IPS DF 6.9 (cell line): ENCODE measurements around the gene SEC16A.

ENCODE experiments used
- DNase-seq: peaks from one replicate; pipeline ENCODE4 v3.0.0-alpha.2; 2013; ENCODE audit warnings: low read depth, low spot score
- H3K27ac ChIP-seq: one replicate; pipeline ENCODE4 v1.5.1; 2013; ENCODE audit warnings: low read length, control low read depth
- H3K27me3 ChIP-seq: 2 replicates; pipeline ENCODE4 v1.6.1; 2013; ENCODE audit warnings: mild to moderate bottlenecking, low read length; ENCODE audit not compliant: control insufficient read depth, insufficient read depth
- H3K36me3 ChIP-seq: 2 replicates; pipeline ENCODE4 v1.6.1; 2013; ENCODE audit warnings: low read length; ENCODE audit not compliant: control insufficient read depth, insufficient read depth
- H3K4me1 ChIP-seq: 2 replicates; pipeline ENCODE4 v1.6.1; 2013; ENCODE audit warnings: low read length; ENCODE audit not compliant: control insufficient read depth, insufficient read depth
- H3K4me3 ChIP-seq: 2 replicates; pipeline ENCODE4 v1.5.1; 2013; ENCODE audit warnings: mild to moderate bottlenecking, low read length
- H3K9me3 ChIP-seq: 2 replicates; pipeline ENCODE4 v1.6.1; 2013; ENCODE audit warnings: low read length, inconsistent platforms; ENCODE audit not compliant: control insufficient read depth, insufficient read depth
- WGBS: extraction: QIAGEN DNeasy Blood & Tissue Kit; methylation state at CpG from one replicate; pipeline ENCODE4 v1.1.7; 2013; ENCODE audit warnings: mixed read lengths, missing lambda C conversion rate; ENCODE audit not compliant: insufficient read length, insufficient coverage; 5-methylcytosine and 5-hydroxymethylcytosine counted together

SEC16A gene

DNA sequence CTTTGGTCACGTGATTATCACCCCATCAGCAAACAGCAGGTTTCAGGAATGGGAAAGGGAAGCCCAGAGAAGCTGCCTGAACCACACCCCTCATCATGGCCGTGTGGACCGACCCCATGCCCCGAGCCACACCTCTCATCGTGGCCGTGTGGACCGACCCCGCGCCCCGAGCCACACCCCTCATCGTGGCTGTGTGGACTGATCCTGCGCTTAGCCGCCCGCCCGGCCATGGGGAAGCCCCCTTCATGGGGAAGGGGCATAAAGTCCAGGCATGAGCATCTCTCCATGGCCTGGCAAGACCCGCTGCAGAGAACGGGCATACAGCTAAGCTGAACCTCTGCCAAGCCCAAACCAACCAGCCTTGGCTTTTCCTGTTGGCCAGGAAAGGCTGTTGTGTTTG is 89.3 kb downstream of the SEC16A start:
- no CpG with 5 or more reads among the region's 17 CpGs for WGBS
- no peak for DNase-seq
- Histone ChIP-seq H3K27me3 (no peaks in the 10 kb centered on the region), H3K4me3 (no peak overlapping the region), H3K36me3 (peaks cover 55% of the 10 kb centered on the region), H3K27ac (no peak overlapping the region), H3K4me1 (no peaks in the 10 kb centered on the region), H3K9me3 (no peaks in the 10 kb centered on the region)

DNA sequence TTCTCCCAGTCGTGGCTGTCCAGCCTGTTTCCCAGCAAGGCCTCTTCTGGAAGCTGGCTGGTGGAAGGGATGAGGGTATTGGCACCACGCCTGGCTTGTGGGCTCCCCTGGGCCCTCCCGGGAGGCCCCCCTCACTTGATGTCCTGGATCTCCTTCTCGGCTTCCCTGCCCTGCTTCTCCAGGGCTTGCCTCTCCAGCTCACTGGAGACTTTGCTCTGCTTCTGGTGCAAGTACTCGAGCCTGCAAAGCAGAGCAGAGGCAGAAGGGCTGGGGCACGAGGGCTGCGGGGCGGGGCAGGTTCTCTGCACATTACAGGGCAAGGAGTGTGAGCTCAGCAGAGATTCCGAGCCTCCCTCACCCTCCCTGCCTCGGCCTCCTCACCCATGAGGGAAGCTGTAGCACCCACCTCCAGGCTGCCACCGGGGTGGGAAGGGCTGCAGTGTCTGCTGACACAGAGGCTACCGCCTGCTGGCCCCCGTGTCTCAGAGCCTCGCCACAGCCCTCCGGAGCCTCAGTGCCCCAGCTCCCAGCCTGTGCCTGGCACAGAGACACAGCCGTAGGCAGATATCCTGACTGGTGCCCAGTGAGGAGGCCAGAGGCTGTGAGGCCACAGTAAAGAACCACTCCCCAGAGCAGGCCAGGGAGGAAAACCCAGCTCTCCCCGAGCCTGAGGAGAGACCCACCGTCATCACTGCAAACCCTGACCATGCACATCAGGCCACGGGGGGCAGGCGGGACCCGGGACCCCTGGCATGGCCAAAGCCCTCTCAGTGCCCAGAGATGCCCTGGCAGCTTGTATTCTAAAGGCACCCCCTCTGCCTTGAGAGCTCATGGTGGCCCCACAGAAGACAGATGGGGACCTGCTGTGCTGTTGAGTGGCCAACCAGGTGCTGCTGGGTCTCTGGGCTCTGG is 90.0 kb downstream of the SEC16A start:
- no CpG with 5 or more reads among the region's 21 CpGs for WGBS
- Histone ChIP-seq H3K27ac (no peak overlapping the region), H3K36me3 (peaks cover 62% of the 10 kb centered on the region)

DNA sequence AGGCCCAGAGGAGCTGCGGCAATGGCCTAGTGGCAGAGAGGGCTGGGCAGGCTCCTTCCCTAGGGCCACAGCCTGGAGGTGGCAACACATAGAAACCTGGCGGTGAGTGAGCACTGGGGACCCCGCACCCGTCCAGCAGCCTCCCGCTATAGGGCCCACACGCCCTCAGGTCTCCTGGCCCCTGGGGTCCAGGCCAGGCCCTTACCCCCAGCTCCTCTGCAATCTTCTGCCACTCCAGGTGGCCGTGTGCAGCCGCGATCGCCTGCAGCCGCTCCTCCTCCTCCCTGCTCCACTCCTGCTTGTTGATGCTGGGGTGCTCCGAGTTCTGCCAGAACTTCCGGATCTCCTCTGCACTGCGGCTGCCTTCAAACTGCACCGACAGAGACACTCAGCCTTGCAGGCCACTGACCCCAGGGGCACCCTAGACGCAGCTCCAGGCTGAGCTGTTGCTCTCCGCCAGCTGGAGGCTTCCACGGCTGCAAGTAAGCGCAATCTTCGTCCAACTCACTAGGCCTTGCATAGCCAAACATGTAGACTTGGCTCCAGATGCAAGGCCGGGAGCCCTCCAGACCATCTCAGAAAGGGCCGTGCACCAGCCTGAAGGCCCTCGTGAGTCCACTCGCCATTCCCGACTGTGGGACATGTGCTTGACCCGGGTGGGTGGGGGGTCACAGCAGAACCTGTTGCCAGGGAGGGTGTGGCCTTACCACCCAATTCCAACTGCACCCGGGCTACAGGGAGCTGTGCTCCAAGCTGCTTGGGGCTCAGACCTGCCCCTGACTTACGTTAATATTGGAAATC is 90.9 kb downstream of the SEC16A start:
- Histone ChIP-seq H3K9me3 (no peaks in the 10 kb centered on the region), H3K4me1 (no peaks in the 10 kb centered on the region), H3K27ac (no peak overlapping the region), H3K36me3 (peaks cover 64% of the 10 kb centered on the region), H3K4me3 (no peak overlapping the region), H3K27me3 (no peaks in the 10 kb centered on the region)
- DNase-seq, result no peak
- WGBS, result no CpG with 5 or more reads among the region's 28 CpGs

More for the DNA sequence above, 90.0 kb downstream of the SEC16A start:
- DNase-seq, result no peak
- Histone ChIP-seq H3K4me3 (no peak overlapping the region; the same call in 1 of the 2 replicates), H3K27me3 (no peaks in the 10 kb centered on the region), H3K9me3 (no peaks in the 10 kb centered on the region), H3K4me1 (no peaks in the 10 kb centered on the region)
